Suprapubic skin (tissue), 4 donors: Measurements from ENCODE around the gene NCSTN. TPM values are rescaled to one million over a fixed set of nuclear protein-coding genes. Genes with fewer than 3 reads are reported as not detected.

Experiments
- DNase-seq, 2 donors: peaks; one replicate each; pipeline ENCODE4 v3.0.0-alpha.2; 2019; ENCODE audit warnings: low spot score in 2 of 2
- H3K27ac ChIP-seq: fragments of 200-600 bp; sonication (generic); one replicate; pipeline ENCODE4 v1.5.1; 2019
- H3K27me3 ChIP-seq: fragments of 200-600 bp; sonication (generic); one replicate; pipeline ENCODE4 v1.5.1; 2019
- H3K36me3 ChIP-seq: fragments of 200-600 bp; sonication (generic); one replicate; pipeline ENCODE4 v1.5.1; 2019
- H3K4me1 ChIP-seq: fragments of 200-600 bp; sonication (generic); one replicate; pipeline ENCODE4 v1.5.1; 2019
- H3K4me3 ChIP-seq: fragments of 200-600 bp; sonication (generic); one replicate; pipeline ENCODE4 v1.5.1; 2019; ENCODE audit warnings: mild to moderate bottlenecking
- H3K9me3 ChIP-seq: fragments of 200-600 bp; sonication (generic); one replicate; pipeline ENCODE4 v1.5.1; 2019
- EP300 ChIP-seq: sonication (generic); formaldehyde crosslinking; IDR thresholded peaks from one replicate; pipeline ENCODE4 v1.6.1; 2017; ENCODE audit warnings: antibody characterized with exemption
- POLR2A ChIP-seq, 2 donors: fragments of 450-650 bp; IDR thresholded peaks; one replicate each; pipeline ENCODE4 v1.6.1; 2017; ENCODE audit warnings: antibody characterized with exemption in 2 of 2, mild to moderate bottlenecking in 2 of 2, moderate library complexity in 2 of 2
- POLR2AphosphoS5 ChIP-seq, 3 donors: sonication (generic); formaldehyde crosslinking; IDR thresholded peaks; one replicate each; pipeline ENCODE4 v1.6.1; 2017; ENCODE audit warnings: antibody characterized with exemption in 3 of 3
- WGBS: methylation state at CpG from one replicate; pipeline ENCODE4 v1.1.5; 2018; 5-methylcytosine and 5-hydroxymethylcytosine counted together
- total RNA-seq, 4 donors: library from RNA; depleted of rRNA; stranded (reverse); fragments of >200 nt; gene quantifications; one replicate each; pipeline ENCODE4 v1.1.0, GENCODE V29; 2016
- TF ChIP-seq, protein P1 (sequence below), 2 donors: fragments of 200-600 bp in 1 of 2; fragments of 450-650 bp in 1 of 2; sonication (generic) in 1 of 2; IDR thresholded peaks; one replicate each; pipeline ENCODE4 v1.5.1; 2016 to 2019; ENCODE audit warnings: antibody characterized with exemption in 2 of 2, mild to moderate bottlenecking in 1 of 2, moderate library complexity in 1 of 2

NCSTN gene
- total RNA-seq, 4 donors from 2014 or later, result 53.4 to 94.1 (median 71.1) TPM

DNA sequence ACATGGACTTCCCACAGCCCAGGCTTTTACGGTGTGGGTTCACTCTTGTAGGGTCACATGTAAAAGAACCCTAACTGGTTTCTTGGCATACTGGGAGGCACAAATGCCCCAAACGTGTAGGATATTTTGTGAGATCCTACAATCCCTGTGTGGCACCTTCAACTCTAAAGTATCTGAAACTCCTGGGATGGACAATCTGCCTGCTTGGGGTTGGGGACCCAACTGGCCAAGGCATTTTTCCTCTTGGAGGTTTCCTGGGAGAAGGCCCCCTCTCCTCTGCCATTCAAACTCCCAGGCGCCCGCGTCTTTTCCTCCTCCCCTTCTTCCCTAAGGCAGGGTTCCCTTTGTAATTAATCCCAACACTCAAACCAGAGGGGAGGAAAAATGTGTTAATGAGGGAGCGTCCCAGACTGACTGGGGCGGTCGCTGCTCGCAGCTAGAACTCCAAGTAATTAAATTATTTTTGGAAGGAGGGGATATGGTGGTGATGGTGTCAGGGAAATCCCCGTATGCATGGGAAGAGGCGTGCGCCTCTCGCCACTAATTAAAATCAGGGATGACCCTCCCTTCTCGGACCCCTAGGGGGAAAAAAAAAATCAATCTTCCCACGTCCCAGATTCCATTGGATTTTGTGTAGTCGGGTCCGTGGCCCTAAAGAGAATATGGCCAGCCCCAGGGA is 56.5 kb downstream of the NCSTN start:
- 9% methylated on average over 17 of the region's 17 CpGs for WGBS
- TF ChIP-seq POLR2A (IDR thresholded peaks at IDR 0.05), result no peak
- TF ChIP-seq EP300, result no peak
- no peak for TF ChIP-seq POLR2AphosphoS5 (IDR thresholded peaks at IDR 0.05)
- TF ChIP-seq, protein P1, sequence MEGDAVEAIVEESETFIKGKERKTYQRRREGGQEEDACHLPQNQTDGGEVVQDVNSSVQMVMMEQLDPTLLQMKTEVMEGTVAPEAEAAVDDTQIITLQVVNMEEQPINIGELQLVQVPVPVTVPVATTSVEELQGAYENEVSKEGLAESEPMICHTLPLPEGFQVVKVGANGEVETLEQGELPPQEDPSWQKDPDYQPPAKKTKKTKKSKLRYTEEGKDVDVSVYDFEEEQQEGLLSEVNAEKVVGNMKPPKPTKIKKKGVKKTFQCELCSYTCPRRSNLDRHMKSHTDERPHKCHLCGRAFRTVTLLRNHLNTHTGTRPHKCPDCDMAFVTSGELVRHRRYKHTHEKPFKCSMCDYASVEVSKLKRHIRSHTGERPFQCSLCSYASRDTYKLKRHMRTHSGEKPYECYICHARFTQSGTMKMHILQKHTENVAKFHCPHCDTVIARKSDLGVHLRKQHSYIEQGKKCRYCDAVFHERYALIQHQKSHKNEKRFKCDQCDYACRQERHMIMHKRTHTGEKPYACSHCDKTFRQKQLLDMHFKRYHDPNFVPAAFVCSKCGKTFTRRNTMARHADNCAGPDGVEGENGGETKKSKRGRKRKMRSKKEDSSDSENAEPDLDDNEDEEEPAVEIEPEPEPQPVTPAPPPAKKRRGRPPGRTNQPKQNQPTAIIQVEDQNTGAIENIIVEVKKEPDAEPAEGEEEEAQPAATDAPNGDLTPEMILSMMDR (IDR thresholded peaks at IDR 0.05), result no peak

DNA sequence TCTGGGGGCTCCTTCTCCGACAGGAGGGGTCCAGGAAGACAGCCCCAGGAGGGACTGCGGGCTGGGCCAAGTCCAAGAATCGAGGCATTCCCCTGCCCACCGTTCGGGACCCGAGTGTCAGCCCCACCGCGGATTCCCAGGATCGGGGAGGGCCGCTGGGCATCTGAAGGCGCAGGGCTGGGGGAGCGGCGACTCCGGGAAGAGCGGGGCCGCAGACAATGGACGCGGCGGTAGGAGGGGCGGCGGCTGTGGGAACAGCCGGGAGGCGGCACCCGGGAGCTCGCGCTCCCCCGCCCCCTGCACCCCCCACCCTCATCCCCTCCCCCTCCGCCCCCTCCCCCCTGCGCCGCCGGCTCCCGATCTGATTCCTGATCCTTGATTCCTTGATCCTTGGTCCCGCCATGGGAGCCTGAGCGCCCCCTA is 57.1 kb downstream of the NCSTN start, which contains the start of gene VANGL2:
VANGL2 (plus strand) TSS at position 342 of the 423 bp plus-strand sequence. CDS start 15,274 bp downstream, outside the sequence.
- no peak for DNase-seq
- peak within 1 kb of the TSS; percentile 71 for H3K4me3 ChIP-seq
- peaks cover 4% of the 10 kb centered on the region for H3K27me3 ChIP-seq
- peaks cover 44% of the 10 kb centered on the region for H3K4me1 ChIP-seq
- no peaks in the 10 kb centered on the region for H3K36me3 ChIP-seq
- WGBS, result 4% methylated on average over 5 of the region's 34 CpGs
- TF ChIP-seq POLR2A (IDR thresholded peaks at IDR 0.05), result no peak
- no peak for TF ChIP-seq EP300
- peak in 1 of 3 donors; percentile 9 for TF ChIP-seq POLR2AphosphoS5 (IDR thresholded peaks at IDR 0.05)
- TF ChIP-seq, protein P1 (IDR thresholded peaks at IDR 0.05), result no peak
- peak within 1 kb of the TSS; percentile 86 for H3K27ac ChIP-seq
- no peaks in the 10 kb centered on the region for H3K9me3 ChIP-seq

More for the DNA sequence above, 56.5 kb downstream of the NCSTN start:
- DNase-seq, result no peak
- H3K4me1 ChIP-seq, result peaks cover 39% of the 10 kb centered on the region
- H3K9me3 ChIP-seq, result no peaks in the 10 kb centered on the region
- H3K4me3 ChIP-seq, result peak overlapping the region; percentile 71
- H3K36me3 ChIP-seq, result no peaks in the 10 kb centered on the region
- H3K27me3 ChIP-seq, result peaks cover 4% of the 10 kb centered on the region
- H3K27ac ChIP-seq, result peak overlapping the region; percentile 86

GRCh38 chr1:160400646-160401486 is 57.7 kb downstream of the NCSTN start:
- 6% methylated on average over 51 of the region's 55 CpGs for WGBS
- peaks cover 51% of the 10 kb centered on the region for H3K4me1 ChIP-seq
- no peaks in the 10 kb centered on the region for H3K36me3 ChIP-seq
- DNase-seq, result no peak
- TF ChIP-seq, protein P1 (IDR thresholded peaks at IDR 0.05), result no peak
- TF ChIP-seq POLR2A (IDR thresholded peaks at IDR 0.05) (no peak), POLR2AphosphoS5 (IDR thresholded peaks at IDR 0.05) (no peak), EP300 (no peak)
- peaks cover 4% of the 10 kb centered on the region for H3K27me3 ChIP-seq
- H3K4me3 ChIP-seq, result peak overlapping the region; percentile 71
- peak overlapping the region; percentile 86 for H3K27ac ChIP-seq
- no peaks in the 10 kb centered on the region for H3K9me3 ChIP-seq

GRCh38 chr1:160401487-160401805 is 58.3 kb downstream of the NCSTN start:
- DNase-seq, result no peak
- H3K4me3 ChIP-seq, result peak overlapping the region; percentile 71
- no peak for TF ChIP-seq POLR2A (IDR thresholded peaks at IDR 0.05)
- TF ChIP-seq EP300, result no peak
- no peak for TF ChIP-seq POLR2AphosphoS5 (IDR thresholded peaks at IDR 0.05)
- TF ChIP-seq, protein P1 (IDR thresholded peaks at IDR 0.05), result no peak
- H3K36me3 ChIP-seq, result no peaks in the 10 kb centered on the region
- peak overlapping the region; percentile 86 for H3K27ac ChIP-seq
- H3K27me3 ChIP-seq, result peaks cover 4% of the 10 kb centered on the region
- 29% methylated on average over 7 of the region's 7 CpGs for WGBS
- peaks cover 56% of the 10 kb centered on the region for H3K4me1 ChIP-seq
- H3K9me3 ChIP-seq, result no peaks in the 10 kb centered on the region
